ENCODE data around the gene TRMT6.

GRCh38 chr20:5931411-5931810 lies 18.9 kb downstream of the TRMT6 start:
- TF ChIP-seq POLR2A (IDR thresholded peaks at IDR 0.05) (no peak), CTCF (IDR thresholded peaks at IDR 0.05 in 8 of 11, conservative IDR thresholded peaks at IDR 0.05 in 3 of 11) (no peak)

Measured in spleen (tissue), 7 donors.